ENCODE measurements around the gene SLC35G6.
A peak's percentile ranks its signal among the peaks of the same experiment; 100 is the strongest.
"Not testable (repeated sequence)": the region's sequence is repeated elsewhere in the genome, so short reads cannot be mapped to it uniquely, and the experiment has no call there.

The SLC35G6 gene

DNA sequence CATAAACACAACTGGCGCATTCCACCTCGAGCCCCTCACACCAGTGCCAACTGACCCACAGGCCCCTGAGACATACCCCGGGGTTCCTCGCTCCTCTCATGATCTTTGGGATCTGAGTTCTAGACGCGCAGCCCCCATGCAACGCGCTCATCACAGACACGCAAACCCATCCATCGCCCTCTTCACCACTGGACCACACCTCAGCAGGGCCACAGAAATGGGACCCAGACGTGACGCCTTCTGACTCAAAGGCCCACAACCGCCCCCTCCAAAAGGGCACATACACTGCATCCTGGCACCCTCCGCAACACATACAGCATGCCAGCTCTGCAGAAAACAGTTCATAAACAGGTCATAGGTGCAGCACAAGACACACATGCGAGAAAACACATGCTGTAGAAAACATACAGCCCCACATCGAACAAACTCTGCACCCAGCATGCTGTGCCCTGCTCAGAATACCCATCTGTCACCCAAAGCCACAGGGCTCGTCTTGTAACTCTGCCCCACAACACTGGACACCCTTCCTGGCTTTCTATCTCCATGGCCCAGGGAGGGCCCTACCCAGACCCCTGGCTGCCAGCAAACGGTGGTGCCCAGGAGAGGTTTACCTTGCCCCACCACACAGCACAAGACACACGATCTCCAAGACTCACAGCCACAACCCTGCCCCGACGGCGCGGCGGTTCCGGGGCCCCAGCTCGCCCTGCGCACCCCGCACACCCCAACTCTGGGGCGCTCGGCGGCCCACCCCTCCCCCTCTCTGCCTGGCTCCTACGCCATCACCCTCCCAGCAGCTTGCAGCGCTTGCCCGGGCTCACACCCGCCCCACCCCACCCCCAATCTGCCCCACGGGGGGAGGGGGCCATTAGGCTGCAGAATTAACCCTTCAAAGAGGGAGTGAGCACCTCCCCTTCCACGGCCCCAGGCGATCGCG lies 2.7 kb upstream of the SLC35G6 start:
- Histone ChIP-seq H4K20me1 (peaks cover 52% of the 10 kb centered on the region), H3K9me3 (no peaks in the 10 kb centered on the region), H3K4me2 (peak overlapping the region; percentile 80), H3K27ac (peak overlapping the region; percentile 98), H3K36me3 (peaks cover 22% of the 10 kb centered on the region; the same call in 1 of the 2 replicates), H3K9ac (peak overlapping the region; percentile 95), H3K4me1 (peaks cover 67% of the 10 kb centered on the region), H3K4me3 (peak overlapping the region; percentile 96), H3K27me3 (no peaks in the 10 kb centered on the region)
- TF ChIP-seq Cebpa-rat (IDR thresholded peaks at IDR 0.05): no peak

DNA sequence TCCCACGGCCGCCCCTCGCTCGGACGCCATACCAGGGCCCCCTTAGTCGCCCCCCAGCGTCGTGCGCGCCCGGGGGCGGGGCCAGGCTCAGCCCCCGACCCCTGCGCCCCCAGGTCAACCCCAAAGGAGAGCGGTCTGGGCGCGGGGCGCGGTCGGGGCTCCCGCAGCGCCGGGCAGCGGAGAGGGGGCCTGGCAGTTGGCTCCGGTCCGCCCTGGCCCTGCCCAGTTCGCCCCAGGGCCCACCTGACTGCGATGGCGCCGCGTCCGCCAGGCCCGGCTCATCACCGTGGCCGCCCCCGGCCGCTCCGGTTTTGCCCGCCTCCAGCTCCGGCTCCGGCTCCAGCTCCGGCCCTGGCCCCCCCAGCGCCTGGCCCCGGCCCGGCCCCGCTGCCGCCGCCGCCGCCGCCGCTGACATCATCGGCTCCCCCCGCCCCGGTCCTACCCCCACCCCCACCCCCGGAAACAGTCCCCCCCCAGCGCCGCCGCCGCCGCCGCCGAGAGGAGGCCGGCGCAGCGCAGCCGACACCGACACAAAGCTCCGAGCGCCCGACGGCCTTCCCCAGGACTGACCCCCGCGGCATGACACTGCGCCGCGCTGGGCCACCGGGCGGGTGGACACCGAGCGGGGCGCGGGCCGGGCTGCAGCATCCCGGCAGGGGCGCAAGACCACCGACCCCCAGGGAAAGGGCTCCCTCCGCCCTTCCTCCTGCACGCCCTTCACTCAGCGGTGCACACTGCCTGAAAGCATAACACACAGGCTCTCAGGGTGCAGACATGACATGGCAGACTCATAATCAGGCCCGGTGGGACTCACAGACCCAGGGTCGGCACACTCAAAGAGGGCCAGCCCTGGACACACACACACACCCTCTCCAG lies 1.8 kb upstream of the SLC35G6 start, which contains the start of gene ZBTB4:
ZBTB4 (minus strand) TSS at position 419 of the 876 bp plus-strand sequence. CDS start 12,830 bp downstream, outside the sequence.
- Histone ChIP-seq H3K27me3 (no peaks in the 10 kb centered on the region), H4K20me1 (peaks cover 43% of the 10 kb centered on the region), H3K4me2 (peak within 1 kb of the TSS; percentile 80), H3K36me3 (peaks cover 17% of the 10 kb centered on the region; the same call in 1 of the 2 replicates), H3K9ac (peak within 1 kb of the TSS; percentile 95), H3K9me3 (no peaks in the 10 kb centered on the region), H3K27ac (peak within 1 kb of the TSS; percentile 98), H3K4me1 (peaks cover 64% of the 10 kb centered on the region), H3K4me3 (peak within 1 kb of the TSS; percentile 96)
- TF ChIP-seq Cebpa-rat (IDR thresholded peaks at IDR 0.05): no peak

DNA sequence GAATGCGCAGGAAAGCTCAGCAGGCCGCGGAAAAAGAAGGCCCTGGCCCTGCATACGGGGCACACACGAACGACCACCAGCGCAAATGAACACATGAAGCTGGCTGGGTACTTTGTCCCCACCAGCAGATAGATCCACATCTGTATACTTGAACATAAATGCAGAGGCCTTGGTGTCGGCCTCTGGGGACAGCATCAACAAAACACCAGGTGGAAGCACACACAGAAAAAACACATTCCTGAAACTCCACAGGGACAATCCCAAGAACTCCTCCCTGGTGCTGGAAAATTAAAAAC lies 1.2 kb upstream of the SLC35G6 start:
- H3K9ac ChIP-seq: peak overlapping the region; percentile 95
- peak overlapping the region; percentile 96 for H3K4me3 ChIP-seq
- H3K27ac ChIP-seq: peak overlapping the region; percentile 98

GRCh38 chr17:7481842-7482741 lies 846 bp downstream of the SLC35G6 start:
- not testable (repeated sequence) for H3K27me3 ChIP-seq, H3K36me3 ChIP-seq, H3K9me3 ChIP-seq
- Histone ChIP-seq H3K4me3 (peak overlapping the region; percentile 72), H3K4me2 (peak overlapping the region; percentile 80), H3K9ac (peak overlapping the region; percentile 99), H3K4me1 (peaks cover 66% of the 10 kb centered on the region), H3K27ac (peak overlapping the region; percentile 100), H4K20me1 (peaks cover 41% of the 10 kb centered on the region)

More for the DNA sequence above, 1.2 kb upstream of the SLC35G6 start:
- no peaks in the 10 kb centered on the region for H3K9me3 ChIP-seq
- H3K36me3 ChIP-seq: peaks cover 17% of the 10 kb centered on the region; the same call in 1 of the 2 replicates
- peak overlapping the region; percentile 80 for H3K4me2 ChIP-seq
- H3K4me1 ChIP-seq: peaks cover 64% of the 10 kb centered on the region
- TF ChIP-seq Cebpa-rat (IDR thresholded peaks at IDR 0.05): no peak
- no peaks in the 10 kb centered on the region for H3K27me3 ChIP-seq
- H4K20me1 ChIP-seq: peaks cover 41% of the 10 kb centered on the region

- Histone ChIP-seq H4K20me1 (peaks cover 41% of the 10 kb centered on the region), H3K27ac (peak overlapping the region; percentile 100), H3K9ac (peak overlapping the region; percentile 99), H3K4me3 (peak overlapping the region; percentile 72), H3K4me2 (peak overlapping the region; percentile 80), H3K4me1 (peaks cover 66% of the 10 kb centered on the region)
- not testable (repeated sequence) for H3K36me3 ChIP-seq, H3K27me3 ChIP-seq, H3K9me3 ChIP-seq
These were observed 1.5 kb downstream of the SLC35G6 start for GRCh38 chr17:7482742-7483088.

- peak overlapping the region; percentile 99 for H3K9ac ChIP-seq
- H3K9me3 ChIP-seq: no peaks in the 10 kb centered on the region
- H3K4me1 ChIP-seq: peaks cover 66% of the 10 kb centered on the region
- peak overlapping the region; percentile 80 for H3K4me2 ChIP-seq
- H4K20me1 ChIP-seq: peaks cover 41% of the 10 kb centered on the region
- H3K27ac ChIP-seq: peak overlapping the region; percentile 100
- TF ChIP-seq Cebpa-rat (IDR thresholded peaks at IDR 0.05): no peak
- H3K36me3 ChIP-seq: peaks cover 12% of the 10 kb centered on the region
- H3K4me3 ChIP-seq: peak overlapping the region; percentile 72
- H3K27me3 ChIP-seq: no peaks in the 10 kb centered on the region
These were observed 2.2 kb downstream of the SLC35G6 start for GRCh38 chr17:7483255-7484066.

DNA sequence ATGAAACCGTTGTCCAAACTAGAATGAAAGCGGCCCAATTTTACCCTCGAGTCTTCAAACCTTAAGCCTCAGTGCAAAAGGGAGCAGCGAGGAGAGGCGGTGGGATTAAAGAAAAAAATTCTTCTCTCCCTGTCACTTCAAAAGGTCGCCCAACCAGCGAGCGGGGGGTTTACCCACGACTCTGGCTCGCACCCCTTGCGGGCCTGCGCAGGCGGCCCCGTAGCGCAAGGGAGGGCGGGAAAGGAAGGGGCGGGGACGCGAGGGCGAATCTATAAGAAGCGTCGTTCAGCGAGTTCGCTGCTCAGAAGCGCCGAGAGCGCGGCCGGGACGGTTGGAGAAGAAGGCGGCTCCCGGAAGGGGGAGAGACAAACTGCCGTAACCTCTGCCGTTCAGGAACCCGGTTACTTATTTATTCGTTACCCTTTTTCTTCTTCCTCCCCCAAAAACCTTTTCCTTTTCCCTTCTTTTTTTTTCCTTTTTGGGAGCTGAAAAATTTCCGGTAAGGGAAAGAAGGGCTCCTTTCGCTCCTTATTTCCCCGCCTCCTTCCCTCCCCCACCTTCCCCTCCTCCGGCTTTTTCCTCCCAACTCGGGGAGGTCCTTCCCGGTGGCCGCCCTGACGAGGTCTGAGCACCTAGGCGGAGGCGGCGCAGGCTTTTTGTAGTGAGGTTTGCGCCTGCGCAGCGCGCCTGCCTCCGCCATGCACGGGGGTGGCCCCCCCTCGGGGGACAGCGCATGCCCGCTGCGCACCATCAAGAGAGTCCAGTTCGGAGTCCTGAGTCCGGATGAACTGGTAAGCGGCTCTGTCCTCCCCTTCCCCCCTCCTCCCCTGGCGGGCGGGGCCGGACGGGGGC lies 3.0 kb downstream of the SLC35G6 start, which contains the start of gene POLR2A:
POLR2A (plus strand) TSS at position 300 of the 852 bp plus-strand sequence.
- no peak for TF ChIP-seq Cebpa-rat (IDR thresholded peaks at IDR 0.05)
- Histone ChIP-seq H3K27me3 (no peaks in the 10 kb centered on the region), H3K4me2 (peak within 1 kb of the TSS; percentile 80), H3K9ac (peak within 1 kb of the TSS; percentile 99), H3K4me1 (peaks cover 73% of the 10 kb centered on the region), H3K36me3 (peaks cover 20% of the 10 kb centered on the region), H3K9me3 (no peaks in the 10 kb centered on the region), H3K27ac (peak within 1 kb of the TSS; percentile 100), H4K20me1 (peaks cover 47% of the 10 kb centered on the region), H3K4me3 (peak within 1 kb of the TSS; percentile 72)

GRCh38 chr17:7484919-7485377 lies 3.7 kb downstream of the SLC35G6 start:
- Histone ChIP-seq H3K27ac (peak overlapping the region; percentile 100), H3K4me2 (peak overlapping the region; percentile 79), H4K20me1 (peaks cover 53% of the 10 kb centered on the region), H3K36me3 (peaks cover 26% of the 10 kb centered on the region), H3K27me3 (no peaks in the 10 kb centered on the region), H3K9me3 (no peaks in the 10 kb centered on the region), H3K4me3 (peak overlapping the region; percentile 72), H3K9ac (peak overlapping the region; percentile 99), H3K4me1 (peaks cover 77% of the 10 kb centered on the region)
- no peak for TF ChIP-seq Cebpa-rat (IDR thresholded peaks at IDR 0.05)

Measured in BLaER1 (cell line).